ENCODE results near the gene LARP4B. TPM values are rescaled to one million over a fixed set of nuclear protein-coding genes. Genes with fewer than 3 reads are reported as not detected.

The LARP4B gene
- total RNA-seq, 1 experiment from 2014 or later = 122 TPM

DNA sequence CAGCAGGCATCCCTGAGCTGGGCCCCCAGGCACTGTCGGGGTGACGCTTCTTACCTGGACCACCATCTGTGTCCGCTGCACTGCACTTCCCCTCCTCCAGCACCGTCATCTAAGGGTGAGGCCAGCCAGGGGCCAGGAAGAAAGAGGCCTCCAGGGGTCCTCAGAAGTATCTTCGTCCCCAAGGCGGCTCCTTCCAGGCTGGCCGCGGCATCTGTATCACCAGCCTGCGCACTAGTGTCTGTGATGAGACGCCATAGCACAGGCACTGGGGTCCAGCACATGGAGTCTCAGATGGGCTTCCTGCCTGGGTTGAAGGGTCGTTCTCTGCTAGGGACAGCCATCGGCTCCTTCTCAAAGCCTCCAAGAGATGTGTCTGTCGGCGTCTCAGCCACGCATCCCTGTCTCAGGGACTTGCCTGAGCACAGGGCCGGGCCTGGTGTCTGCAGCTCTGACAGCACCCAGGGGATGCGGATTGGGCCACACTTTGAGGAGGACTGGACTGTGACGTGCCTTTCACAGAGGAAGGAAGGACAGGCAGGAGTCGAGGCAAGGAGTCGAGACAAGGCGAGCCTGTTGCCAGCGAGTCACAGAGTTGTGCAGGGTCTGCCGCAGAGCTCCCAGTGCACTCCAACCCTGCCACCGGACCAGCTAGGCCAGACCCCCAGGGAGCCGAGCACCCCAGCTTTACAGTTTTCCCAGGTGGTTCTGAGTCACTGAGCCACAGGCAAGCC is 140.5 kb downstream of the LARP4B start:
- BruUV-seq (replicated peaks) = no TSS peak
- no peak for ATAC-seq
- CTCF ChIA-PET = no interaction called here

More for the DNA sequence above, 140.5 kb downstream of the LARP4B start:
- ChIA-PET RAD21 (ENCODE audit: low non-redundant PET in 1 of 2, low total read pairs in 2 of 2, uncharacterized antibody in 2 of 2, unreplicated experiment in 2 of 2) (no interaction called here), POLR2A (no interaction called here)
- Histone ChIP-seq H3K79me2 (ENCODE audit: insufficient read depth, low read length) (no peaks in the 10 kb centered on the region), H4K20me1 (ENCODE audit: insufficient read depth) (no peaks in the 10 kb centered on the region), H3K27ac (ENCODE audit: low read depth, low read length) (no peak overlapping the region), H3K4me1 (ENCODE audit: control insufficient read depth in 1 of 2, insufficient read depth in 2 of 2, low read length in 2 of 2) (no peaks in the 10 kb centered on the region), H3K9me2 (ENCODE audit: insufficient read depth) (no peaks in the 10 kb centered on the region), H3K36me3 (ENCODE audit: control insufficient read depth in 1 of 2, insufficient read depth in 2 of 2, low read length in 2 of 2) (no peaks in the 10 kb centered on the region), H3K4me2 (ENCODE audit: low read length) (no peak overlapping the region), H3K4me3 (replicated peaks in 1 of 2; ENCODE audit: low read depth in 1 of 2, low read length in 2 of 2) (no peak overlapping the region), H2AFZ (ENCODE audit: low read depth, low read length, poor library complexity, severe bottlenecking) (no peak overlapping the region), H3K9ac (ENCODE audit: low read length) (no peak overlapping the region), H3K27me3 (ENCODE audit: insufficient read depth, low read length) (no peaks in the 10 kb centered on the region), H3K9me3 (ENCODE audit: control insufficient read depth in 1 of 2, insufficient read depth in 1 of 2, low read depth in 1 of 2, low read length in 2 of 2) (peaks cover under 1 to 2% of the 10 kb centered on the region in 2 experiments; a peak in 1 of 4 replicates)
- TF ChIP-seq TCF7L2 (IDR thresholded peaks at IDR 0.05; ENCODE audit: borderline replicate concordance, extremely low read depth, insufficient read depth, insufficient read length) (no peak), SP1 (IDR thresholded peaks at IDR 0.05; ENCODE audit: low read depth) (no peak), SRF (IDR thresholded peaks at IDR 0.05; ENCODE audit: low read depth) (no peak), POLR2A (IDR thresholded peaks at IDR 0.05; ENCODE audit: borderline replicate concordance, extremely low read depth, insufficient read depth, insufficient read length) (no peak), MAX (IDR thresholded peaks at IDR 0.05) (no peak), ZNF274 (IDR thresholded peaks at IDR 0.05; ENCODE audit: low read depth, low read length) (no peak), EGR1 (IDR thresholded peaks at IDR 0.05; ENCODE audit: low read depth) (no peak), SIN3A (IDR thresholded peaks at IDR 0.05; ENCODE audit: low read depth) (no peak), EZH2 (IDR thresholded peaks at IDR 0.05) (no peak), CBX3 (IDR thresholded peaks at IDR 0.05; ENCODE audit: low read depth) (no peak), RAD21 (IDR thresholded peaks at IDR 0.05; ENCODE audit: low read depth) (no peak), EZH2phosphoT487 (IDR thresholded peaks at IDR 0.05; ENCODE audit: borderline replicate concordance) (no peak), FOSL1 (IDR thresholded peaks at IDR 0.05; ENCODE audit: low read depth) (no peak), CEBPB (IDR thresholded peaks at IDR 0.05; ENCODE audit: low read depth) (no peak), POLR2AphosphoS5 (IDR thresholded peaks at IDR 0.05; ENCODE audit: low read depth, low read length) (no peak), ELF1 (IDR thresholded peaks at IDR 0.05; ENCODE audit: borderline replicate concordance, low read depth) (no peak)
- TF ChIP-seq, protein P1, sequence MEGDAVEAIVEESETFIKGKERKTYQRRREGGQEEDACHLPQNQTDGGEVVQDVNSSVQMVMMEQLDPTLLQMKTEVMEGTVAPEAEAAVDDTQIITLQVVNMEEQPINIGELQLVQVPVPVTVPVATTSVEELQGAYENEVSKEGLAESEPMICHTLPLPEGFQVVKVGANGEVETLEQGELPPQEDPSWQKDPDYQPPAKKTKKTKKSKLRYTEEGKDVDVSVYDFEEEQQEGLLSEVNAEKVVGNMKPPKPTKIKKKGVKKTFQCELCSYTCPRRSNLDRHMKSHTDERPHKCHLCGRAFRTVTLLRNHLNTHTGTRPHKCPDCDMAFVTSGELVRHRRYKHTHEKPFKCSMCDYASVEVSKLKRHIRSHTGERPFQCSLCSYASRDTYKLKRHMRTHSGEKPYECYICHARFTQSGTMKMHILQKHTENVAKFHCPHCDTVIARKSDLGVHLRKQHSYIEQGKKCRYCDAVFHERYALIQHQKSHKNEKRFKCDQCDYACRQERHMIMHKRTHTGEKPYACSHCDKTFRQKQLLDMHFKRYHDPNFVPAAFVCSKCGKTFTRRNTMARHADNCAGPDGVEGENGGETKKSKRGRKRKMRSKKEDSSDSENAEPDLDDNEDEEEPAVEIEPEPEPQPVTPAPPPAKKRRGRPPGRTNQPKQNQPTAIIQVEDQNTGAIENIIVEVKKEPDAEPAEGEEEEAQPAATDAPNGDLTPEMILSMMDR (IDR thresholded peaks at IDR 0.05 in 2 of 3, conservative IDR thresholded peaks at IDR 0.05 in 1 of 3; ENCODE audit: borderline replicate concordance in 1 of 3, insufficient read depth in 1 of 3, low read depth in 2 of 3, low read length in 2 of 3) = no peak
- TF ChIP-seq, protein P2, sequence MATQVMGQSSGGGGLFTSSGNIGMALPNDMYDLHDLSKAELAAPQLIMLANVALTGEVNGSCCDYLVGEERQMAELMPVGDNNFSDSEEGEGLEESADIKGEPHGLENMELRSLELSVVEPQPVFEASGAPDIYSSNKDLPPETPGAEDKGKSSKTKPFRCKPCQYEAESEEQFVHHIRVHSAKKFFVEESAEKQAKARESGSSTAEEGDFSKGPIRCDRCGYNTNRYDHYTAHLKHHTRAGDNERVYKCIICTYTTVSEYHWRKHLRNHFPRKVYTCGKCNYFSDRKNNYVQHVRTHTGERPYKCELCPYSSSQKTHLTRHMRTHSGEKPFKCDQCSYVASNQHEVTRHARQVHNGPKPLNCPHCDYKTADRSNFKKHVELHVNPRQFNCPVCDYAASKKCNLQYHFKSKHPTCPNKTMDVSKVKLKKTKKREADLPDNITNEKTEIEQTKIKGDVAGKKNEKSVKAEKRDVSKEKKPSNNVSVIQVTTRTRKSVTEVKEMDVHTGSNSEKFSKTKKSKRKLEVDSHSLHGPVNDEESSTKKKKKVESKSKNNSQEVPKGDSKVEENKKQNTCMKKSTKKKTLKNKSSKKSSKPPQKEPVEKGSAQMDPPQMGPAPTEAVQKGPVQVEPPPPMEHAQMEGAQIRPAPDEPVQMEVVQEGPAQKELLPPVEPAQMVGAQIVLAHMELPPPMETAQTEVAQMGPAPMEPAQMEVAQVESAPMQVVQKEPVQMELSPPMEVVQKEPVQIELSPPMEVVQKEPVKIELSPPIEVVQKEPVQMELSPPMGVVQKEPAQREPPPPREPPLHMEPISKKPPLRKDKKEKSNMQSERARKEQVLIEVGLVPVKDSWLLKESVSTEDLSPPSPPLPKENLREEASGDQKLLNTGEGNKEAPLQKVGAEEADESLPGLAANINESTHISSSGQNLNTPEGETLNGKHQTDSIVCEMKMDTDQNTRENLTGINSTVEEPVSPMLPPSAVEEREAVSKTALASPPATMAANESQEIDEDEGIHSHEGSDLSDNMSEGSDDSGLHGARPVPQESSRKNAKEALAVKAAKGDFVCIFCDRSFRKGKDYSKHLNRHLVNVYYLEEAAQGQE (IDR thresholded peaks at IDR 0.05; ENCODE audit: low read depth) = no peak
- intact Hi-C loops (cut with micrococcal nuclease) = no loop called here
- DNase-seq (ENCODE audit: low read depth, low spot score) = no peak

All from HCT116 (cell line).